ENCODE results near the gene SPRY1. TPM values are rescaled to one million over a fixed set of nuclear protein-coding genes. Genes with fewer than 3 reads are reported as not detected.

Gene SPRY1
- polyA plus RNA-seq, 2 of the 4 experiments (the other 2 are of a cell fraction) = 0.54 to 2.1 TPM

GRCh38 chr4:123419885-123420755 lies 23.5 kb downstream of the SPRY1 start:
- H3K4me1 ChIP-seq = 0 out of 3 replicates have a peak, but pooled peaks cover 3% of the 10 kb centered on the region
- no peak overlapping the region for H3K27ac ChIP-seq
- WGBS (ENCODE audit: missing lambda C conversion rate) = 92% methylated on average over 17 of the region's 17 CpGs

GRCh38 chr4:123421227-123421936 lies 24.8 kb downstream of the SPRY1 start:
- DNase-seq (ENCODE audit: low read depth in 1 of 2, low spot score in 1 of 2) = no peak
- POLR2A ChIA-PET = no interaction called here
- Histone ChIP-seq H3K4me3 (no peak overlapping the region), H3K9me3 (no peaks in the 10 kb centered on the region; the same call in 2 of the 3 replicates), H3K27ac (no peak overlapping the region), H3K4me1 (0 out of 3 replicates have a peak, but pooled peaks cover 3% of the 10 kb centered on the region), H3K4me2 (no peak overlapping the region)
- TF ChIP-seq HOXB5 (CRISPR knock-in tag; IDR thresholded peaks at IDR 0.05) = no peak
- no peak for TF ChIP-seq EHMT2 (IDR thresholded peaks at IDR 0.05; ENCODE audit: low read depth)
- TF ChIP-seq USF2 (IDR thresholded peaks at IDR 0.05) = no peak
- TF ChIP-seq ZSCAN20 (CRISPR knock-in tag; IDR thresholded peaks at IDR 0.05) = no peak
- no peak for TF ChIP-seq TFCP2L1 (CRISPR knock-in tag; IDR thresholded peaks at IDR 0.05)
- TF ChIP-seq MAFK (IDR thresholded peaks at IDR 0.05; ENCODE audit: partially characterized antibody) = no peak
- TF ChIP-seq HOXB13 (CRISPR knock-in tag; IDR thresholded peaks at IDR 0.05; ENCODE audit: low read depth) = no peak
- no peak for TF ChIP-seq ZFP36 (IDR thresholded peaks at IDR 0.05; ENCODE audit: borderline replicate concordance, partially characterized antibody)
- CTCF ChIA-PET = no interaction called here
- no peak for ATAC-seq
- FAIRE-seq = no peak
- 84% methylated on average over 6 of the region's 6 CpGs for WGBS (ENCODE audit: missing lambda C conversion rate)

More at GRCh38 chr4:123419885-123420755, 23.5 kb downstream of the SPRY1 start:
- FAIRE-seq (no peak), DNase-seq (ENCODE audit: low read depth in 1 of 2, low spot score in 1 of 2) (no peak), ATAC-seq (no peak)
- TF ChIP-seq HEYL (CRISPR knock-in tag; IDR thresholded peaks at IDR 0.05) (no peak), MYC (IDR thresholded peaks at IDR 0.05; ENCODE audit: borderline replicate concordance, low read length) (no peak)
- no peak overlapping the region for H3K4me2 ChIP-seq
- H3K4me3 ChIP-seq = no peak overlapping the region
- POLR2A ChIA-PET = no interaction called here
- CTCF ChIA-PET = interaction anchor here (1.0 kb wide), 1 partner anchor 37 kb away, joined by 3 read pairs; no protein-coding TSS in a partner anchor
- H3K9me3 ChIP-seq = no peaks in the 10 kb centered on the region; the same call in 2 of the 3 replicates

GRCh38 chr4:123421937-123422781 lies 25.6 kb downstream of the SPRY1 start:
- ATAC-seq = no peak
- ChIA-PET CTCF (no interaction called here), POLR2A (no interaction called here)
- Histone ChIP-seq H3K4me1 (0 out of 3 replicates have a peak, but pooled peaks cover 3% of the 10 kb centered on the region), H3K4me2 (no peak overlapping the region), H3K9me3 (no peaks in the 10 kb centered on the region; the same call in 2 of the 3 replicates), H3K4me3 (no peak overlapping the region), H3K27ac (no peak overlapping the region)
- 76% methylated on average over 9 of the region's 9 CpGs for WGBS (ENCODE audit: missing lambda C conversion rate)
- no peak for FAIRE-seq
- DNase-seq (ENCODE audit: low read depth in 1 of 2, low spot score in 1 of 2) = no peak
- no peak for TF ChIP-seq ZNF302 (CRISPR knock-in tag; IDR thresholded peaks at IDR 0.05)
- no peak for TF ChIP-seq BHLHE40 (IDR thresholded peaks at IDR 0.05; ENCODE audit: low read depth, low read length)
- no peak for TF ChIP-seq FOSL2 (IDR thresholded peaks at IDR 0.05)
- no peak for TF ChIP-seq FOSL2 (CRISPR knock-in tag; IDR thresholded peaks at IDR 0.05)
- no peak for TF ChIP-seq CBX8 (IDR thresholded peaks at IDR 0.05)
- TF ChIP-seq HMGXB4 (CRISPR knock-in tag; IDR thresholded peaks at IDR 0.05; ENCODE audit: borderline replicate concordance) = no peak
- TF ChIP-seq RCOR1 (IDR thresholded peaks at IDR 0.05; ENCODE audit: low read depth, low read length) = no peak
- TF ChIP-seq FOSB (CRISPR knock-in tag; IDR thresholded peaks at IDR 0.05) = no peak
- TF ChIP-seq ZC3H11A (IDR thresholded peaks at IDR 0.05) = no peak
- no peak for TF ChIP-seq MAZ (IDR thresholded peaks at IDR 0.05; ENCODE audit: borderline replicate concordance, low read depth, low read length)
- TF ChIP-seq REST (IDR thresholded peaks at IDR 0.05) = no peak
- no peak for TF ChIP-seq HOXB5 (CRISPR knock-in tag; IDR thresholded peaks at IDR 0.05)
- no peak for TF ChIP-seq KDM5A (IDR thresholded peaks at IDR 0.05)
- no peak for TF ChIP-seq E2F6 (IDR thresholded peaks at IDR 0.05; ENCODE audit: borderline replicate concordance, low read depth)

Data from A549 (cell line).